OCI-LY7 (cell line): ENCODE measurements around the gene SCN1B. TPM values are rescaled to one million over a fixed set of nuclear protein-coding genes. Genes with fewer than 3 reads are reported as not detected.

Source experiments
- BruUV-seq: library from RNA; stranded (reverse); fragments of 400-500 nt; replicated peaks from 2 replicates; lab custom pipeline; 2021; lab: Mats Ljungman, UMichigan
- CTCF ChIA-PET: fragments of 300-600 bp; sonication (Branson Sonifier 250); formaldehyde crosslinking; loops from one replicate; lab custom pipeline; 2022; ENCODE audit warnings: antibody characterized with exemption; ENCODE audit not compliant: unreplicated experiment; lab: Charles Lee
- POLR2A ChIA-PET: fragments of 300-600 bp; sonication (Branson Sonifier 250); formaldehyde crosslinking; loops from one replicate; lab custom pipeline; 2022; ENCODE audit warnings: antibody characterized with exemption; lab: Charles Lee
- DNase-seq: peaks from one replicate; pipeline ENCODE4 v3.0.0-alpha.2; 2015; ENCODE audit warnings: low spot score
- H2AFZ ChIP-seq: fragments of 200-600 bp; sonication (generic), shearing (Covaris generic); 2 replicates; pipeline ENCODE4 v1.6.1; 2014; ENCODE audit warnings: mild to moderate bottlenecking, antibody characterized with exemption, low read length, moderate library complexity
- H3K27ac ChIP-seq: fragments of 200-600 bp; sonication (generic); 2 replicates; pipeline ENCODE4 v1.5.1; 2014; ENCODE audit warnings: mixed run types, low read depth, mild to moderate bottlenecking, moderate library complexity, low read length, inconsistent platforms; ENCODE audit not compliant: poor library complexity, severe bottlenecking
- H3K36me3 ChIP-seq: fragments of 200-600 bp; sonication (generic); 2 replicates; pipeline ENCODE4 v1.6.1; 2014; ENCODE audit warnings: mild to moderate bottlenecking, antibody characterized with exemption, low read length, moderate library complexity, mixed read lengths; ENCODE audit not compliant: insufficient read depth
- H3K4me1 ChIP-seq: fragments of 200-600 bp; sonication (generic); 2 replicates; pipeline ENCODE4 v1.5.1; 2014; ENCODE audit warnings: mild to moderate bottlenecking, low read length; ENCODE audit not compliant: insufficient read depth, poor library complexity, severe bottlenecking
- H3K4me2 ChIP-seq: fragments of 200-600 bp; sonication (generic); 2 replicates; pipeline ENCODE4 v1.6.1; 2014; ENCODE audit warnings: mild to moderate bottlenecking, low read length
- H3K4me3 ChIP-seq: fragments of 200-600 bp; sonication (generic); 2 replicates; pipeline ENCODE4 v1.5.1; 2014; ENCODE audit warnings: mild to moderate bottlenecking, low read depth, low read length; ENCODE audit not compliant: poor library complexity, severe bottlenecking
- H3K79me2 ChIP-seq: fragments of 200-600 bp; sonication (generic); 2 replicates; pipeline ENCODE4 v1.6.1; 2016; ENCODE audit warnings: low read depth, mild to moderate bottlenecking, low read length, moderate library complexity, mixed read lengths; ENCODE audit not compliant: insufficient read depth
- H3K9me2 ChIP-seq: fragments of 200-600 bp; sonication (generic); 2 replicates; pipeline ENCODE4 v1.6.1; 2016; ENCODE audit warnings: mild to moderate bottlenecking, low read length, mixed read lengths; ENCODE audit not compliant: insufficient read depth
- H3K9me3 ChIP-seq: fragments of 200-600 bp; sonication (generic); 2 replicates; pipeline ENCODE4 v1.6.1; 2014; ENCODE audit warnings: mild to moderate bottlenecking, mixed run types, low read length, mixed read lengths
- H4K20me1 ChIP-seq: fragments of 200-600 bp; sonication (generic); 2 replicates; pipeline ENCODE4 v1.6.1; 2014; ENCODE audit warnings: mild to moderate bottlenecking, antibody characterized with exemption, low read length, moderate library complexity, mixed read lengths; ENCODE audit not compliant: insufficient read depth
- EZH2phosphoT487 ChIP-seq: fragments of 200-600 bp; sonication (generic); IDR thresholded peaks from 2 replicates; pipeline ENCODE4 v1.6.1; 2018; ENCODE audit warnings: low read depth, borderline replicate concordance, mild to moderate bottlenecking, mixed run types, antibody characterized with exemption, low read length, moderate library complexity, mixed read lengths
- intact Hi-C: fragments of 100-400 bp; cut with micrococcal nuclease; formaldehyde crosslinking; loops from one replicate; pipeline ENCODE4 v1.10.0; 2022; ENCODE audit not compliant: unreplicated experiment
- total RNA-seq, 2 experiments: library from RNA; depleted of rRNA in 1 of 2; stranded (reverse); fragments of >200 nt in 1 of 2; shearing (Covaris generic) in 1 of 2; gene quantifications; 2 replicates each; pipeline ENCODE4 v1.2.3, GENCODE V29; 2014 to 2022
- TF ChIP-seq, protein P1 (sequence below): fragments of 200-600 bp; sonication (generic); conservative IDR thresholded peaks from 2 replicates; pipeline ENCODE4 v1.5.1; 2014; ENCODE audit warnings: mild to moderate bottlenecking, antibody characterized with exemption, low read length, moderate library complexity, mixed read lengths

The SCN1B gene
- total RNA-seq, 2 experiments from 2014 or later: 0.41 to 3.1 TPM

DNA sequence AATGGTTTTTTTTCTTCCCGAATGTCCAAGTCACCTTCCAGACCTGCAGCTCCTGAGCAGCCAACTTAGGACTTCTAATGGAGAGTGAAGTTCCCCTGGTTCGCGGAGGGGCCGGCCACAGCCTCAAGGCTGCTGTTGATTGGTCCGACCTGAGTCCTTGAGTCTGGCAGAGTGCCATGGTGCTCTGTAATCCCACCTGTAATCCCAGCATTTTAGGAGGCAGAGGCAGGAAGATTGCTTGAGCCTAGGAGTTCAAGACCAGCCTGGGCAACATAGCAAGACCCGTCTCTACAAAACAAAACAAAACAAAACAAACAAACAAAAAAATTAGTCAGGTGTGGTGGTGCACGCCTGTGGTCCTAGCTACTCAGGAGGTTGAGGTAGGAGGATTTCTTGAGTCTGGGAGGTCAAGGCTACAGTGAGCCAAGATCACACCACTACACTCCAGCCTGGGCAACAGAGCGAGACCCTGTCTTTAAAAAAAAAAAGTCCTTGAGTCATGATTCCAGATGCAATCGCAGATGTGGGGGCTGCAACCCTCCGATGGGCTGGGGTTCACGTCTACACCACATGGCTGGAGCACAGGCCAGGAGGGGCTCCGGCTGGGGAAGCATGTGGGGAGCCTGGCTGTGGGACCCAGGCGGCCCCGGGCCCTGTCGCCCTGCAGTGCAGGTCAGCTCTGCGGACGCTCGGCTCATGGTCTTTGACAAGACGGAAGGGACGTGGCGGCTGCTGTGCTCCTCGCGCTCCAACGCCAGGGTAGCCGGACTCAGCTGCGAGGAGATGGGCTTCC is 28.9 kb downstream of the SCN1B start:
- BruUV-seq: no TSS peak
- Histone ChIP-seq H3K36me3 (no peaks in the 10 kb centered on the region), H2AFZ (no peak overlapping the region), H3K27ac (no peak overlapping the region), H3K9me3 (no peaks in the 10 kb centered on the region), H3K79me2 (no peaks in the 10 kb centered on the region), H4K20me1 (no peaks in the 10 kb centered on the region), H3K4me3 (no peak overlapping the region), H3K4me1 (peaks cover 14% of the 10 kb centered on the region), H3K9me2 (no peaks in the 10 kb centered on the region), H3K4me2 (no peak overlapping the region)
- no peak for TF ChIP-seq EZH2phosphoT487
- TF ChIP-seq, protein P1, sequence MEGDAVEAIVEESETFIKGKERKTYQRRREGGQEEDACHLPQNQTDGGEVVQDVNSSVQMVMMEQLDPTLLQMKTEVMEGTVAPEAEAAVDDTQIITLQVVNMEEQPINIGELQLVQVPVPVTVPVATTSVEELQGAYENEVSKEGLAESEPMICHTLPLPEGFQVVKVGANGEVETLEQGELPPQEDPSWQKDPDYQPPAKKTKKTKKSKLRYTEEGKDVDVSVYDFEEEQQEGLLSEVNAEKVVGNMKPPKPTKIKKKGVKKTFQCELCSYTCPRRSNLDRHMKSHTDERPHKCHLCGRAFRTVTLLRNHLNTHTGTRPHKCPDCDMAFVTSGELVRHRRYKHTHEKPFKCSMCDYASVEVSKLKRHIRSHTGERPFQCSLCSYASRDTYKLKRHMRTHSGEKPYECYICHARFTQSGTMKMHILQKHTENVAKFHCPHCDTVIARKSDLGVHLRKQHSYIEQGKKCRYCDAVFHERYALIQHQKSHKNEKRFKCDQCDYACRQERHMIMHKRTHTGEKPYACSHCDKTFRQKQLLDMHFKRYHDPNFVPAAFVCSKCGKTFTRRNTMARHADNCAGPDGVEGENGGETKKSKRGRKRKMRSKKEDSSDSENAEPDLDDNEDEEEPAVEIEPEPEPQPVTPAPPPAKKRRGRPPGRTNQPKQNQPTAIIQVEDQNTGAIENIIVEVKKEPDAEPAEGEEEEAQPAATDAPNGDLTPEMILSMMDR: no peak
- intact Hi-C loops: no loop called here
- CTCF ChIA-PET: interaction anchor here (1.5 kb wide), 1 partner anchor 8 kb away, joined by 5 read pairs; no protein-coding TSS in a partner anchor
- no peak for DNase-seq
- POLR2A ChIA-PET: interaction anchor here (0.7 to 1.2 kb wide), 3 partner anchors 8 to 83 kb away, joined by 3 read pairs; no protein-coding TSS in a partner anchor

DNA sequence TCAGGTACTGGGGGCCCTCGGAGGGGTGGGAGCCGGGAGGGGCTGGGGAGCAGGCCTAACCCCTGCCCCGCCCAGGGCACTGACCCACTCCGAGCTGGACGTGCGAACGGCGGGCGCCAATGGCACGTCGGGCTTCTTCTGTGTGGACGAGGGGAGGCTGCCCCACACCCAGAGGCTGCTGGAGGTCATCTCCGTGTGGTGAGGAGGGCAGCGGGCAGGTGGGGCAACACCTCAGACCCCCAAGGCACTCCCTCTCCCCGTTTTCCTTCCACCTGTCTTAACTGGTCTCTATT is 29.5 kb downstream of the SCN1B start:
- H3K27ac ChIP-seq: no peak overlapping the region
- POLR2A ChIA-PET: interaction anchor here (1.2 kb wide), 1 partner anchor 27 kb away, joined by 3 read pairs; no protein-coding TSS in a partner anchor
- peaks cover 14% of the 10 kb centered on the region for H3K4me1 ChIP-seq
- no peak for DNase-seq
- CTCF ChIA-PET: no interaction called here
- no peaks in the 10 kb centered on the region for H3K36me3 ChIP-seq
- no peaks in the 10 kb centered on the region for H4K20me1 ChIP-seq
- H3K9me3 ChIP-seq: no peaks in the 10 kb centered on the region
- no peaks in the 10 kb centered on the region for H3K79me2 ChIP-seq
- H3K9me2 ChIP-seq: no peaks in the 10 kb centered on the region
- no TSS peak for BruUV-seq
- H2AFZ ChIP-seq: no peak overlapping the region
- no peak overlapping the region for H3K4me3 ChIP-seq
- TF ChIP-seq EZH2phosphoT487: no peak
- no peak overlapping the region for H3K4me2 ChIP-seq
- intact Hi-C loops: no loop called here

DNA sequence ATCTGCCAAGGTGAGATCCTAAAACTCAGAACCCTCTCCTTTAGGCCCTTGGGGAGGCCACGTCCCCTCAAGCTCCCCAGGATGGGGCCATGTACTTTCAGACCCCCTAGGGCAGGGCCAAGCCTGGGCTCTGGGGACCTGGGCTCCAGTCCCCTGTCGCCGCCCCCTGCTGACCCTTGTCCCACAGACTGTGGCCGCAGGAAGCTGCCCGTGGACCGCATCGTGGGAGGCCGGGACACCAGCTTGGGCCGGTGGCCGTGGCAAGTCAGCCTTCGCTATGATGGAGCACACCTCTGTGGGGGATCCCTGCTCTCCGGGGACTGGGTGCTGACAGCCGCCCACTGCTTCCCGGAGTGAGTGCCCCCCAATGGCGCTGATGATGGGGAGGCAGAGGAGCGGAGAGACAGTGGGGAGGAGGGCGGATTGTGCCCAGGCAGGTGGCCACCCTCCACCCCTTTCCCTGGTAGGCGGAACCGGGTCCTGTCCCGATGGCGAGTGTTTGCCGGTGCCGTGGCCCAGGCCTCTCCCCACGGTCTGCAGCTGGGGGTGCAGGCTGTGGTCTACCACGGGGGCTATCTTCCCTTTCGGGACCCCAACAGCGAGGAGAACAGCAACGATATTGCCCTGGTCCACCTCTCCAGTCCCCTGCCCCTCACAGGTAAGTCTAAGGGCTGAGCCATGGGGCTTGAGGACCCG is 30.0 kb downstream of the SCN1B start:
- no peak for TF ChIP-seq EZH2phosphoT487
- TF ChIP-seq, protein P1: no peak
- H3K27ac ChIP-seq: no peak overlapping the region
- no peaks in the 10 kb centered on the region for H3K9me3 ChIP-seq
- intact Hi-C loops: no loop called here
- H3K4me3 ChIP-seq: no peak overlapping the region
- no peaks in the 10 kb centered on the region for H3K9me2 ChIP-seq
- no peak overlapping the region for H3K4me2 ChIP-seq
- no peaks in the 10 kb centered on the region for H3K36me3 ChIP-seq
- ChIA-PET POLR2A (no interaction called here), CTCF (no interaction called here)
- H3K79me2 ChIP-seq: no peaks in the 10 kb centered on the region
- peaks cover 14% of the 10 kb centered on the region for H3K4me1 ChIP-seq
- no peak overlapping the region for H2AFZ ChIP-seq
- H4K20me1 ChIP-seq: no peaks in the 10 kb centered on the region
- no TSS peak for BruUV-seq
- DNase-seq: no peak
